HG03064 (cell line): ENCODE data around the gene PDE4B.

ENCODE experiments used
- ATAC-seq: cut with Tn5 transposase; IDR thresholded peaks from one replicate; pipeline ENCODE4 v1.9.1; 2021; ENCODE audit warnings: low read depth; ENCODE audit not compliant: unreplicated experiment

The PDE4B gene

GRCh38 chr1:66325594-66326380, 533.1 kb downstream of the PDE4B start:
- no peak for ATAC-seq

DNA sequence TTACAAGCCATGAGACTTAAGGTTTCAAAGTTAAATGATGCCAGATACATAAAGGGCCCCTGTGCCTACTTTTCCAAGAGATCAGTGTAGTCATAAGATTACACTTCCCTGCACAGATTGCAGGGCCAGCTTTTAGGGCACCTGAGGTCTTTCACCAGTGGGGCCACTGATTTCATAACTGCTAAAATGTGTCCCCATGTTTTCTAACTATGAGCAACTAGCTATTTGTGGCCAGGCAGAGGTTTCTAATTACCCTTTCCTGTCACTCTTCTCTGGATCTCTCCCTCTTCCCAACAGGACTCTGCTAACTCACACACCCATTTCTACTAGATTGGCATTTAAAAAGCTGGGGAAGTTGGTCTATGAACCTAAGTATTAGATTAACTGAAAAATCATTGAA, 534.2 kb downstream of the PDE4B start:
- no peak for ATAC-seq

DNA sequence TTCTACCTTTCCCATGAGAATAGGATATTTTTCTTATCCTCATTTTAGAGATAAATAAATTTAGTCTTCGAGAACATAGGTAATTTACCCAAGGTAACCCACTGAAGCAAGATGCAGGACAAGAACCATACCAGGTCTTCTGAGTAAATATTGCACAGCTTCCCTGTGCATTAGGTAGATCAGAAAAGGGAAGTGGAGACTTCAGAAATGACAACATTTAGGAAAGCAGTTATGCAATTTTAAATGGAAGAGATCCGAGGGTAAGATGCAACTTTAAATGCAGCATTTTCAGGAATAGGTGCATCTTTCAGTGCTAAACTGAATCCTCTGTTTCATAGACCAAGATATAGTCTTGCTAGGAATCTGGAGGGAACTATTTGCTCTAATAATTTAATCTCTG, 534.9 kb downstream of the PDE4B start:
- ATAC-seq: no peak

DNA sequence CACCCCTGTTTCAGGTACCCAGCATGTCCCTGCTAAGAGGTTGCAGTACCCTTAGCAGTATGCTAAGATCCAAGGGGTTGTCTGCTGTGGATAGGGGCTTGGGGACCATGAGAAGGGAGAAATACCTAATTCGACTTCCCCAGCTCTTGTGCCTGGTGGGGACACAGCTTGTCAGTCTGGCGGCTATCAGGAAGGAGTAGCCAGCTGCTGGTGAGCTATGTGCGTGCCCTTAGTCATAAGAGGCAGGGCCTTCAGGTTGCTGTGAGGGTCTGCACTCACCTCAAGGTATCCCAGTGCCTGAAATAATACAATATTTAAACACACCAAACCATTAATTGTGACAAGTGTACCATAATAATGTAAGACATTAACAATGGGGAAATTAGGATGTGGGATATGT, 536.2 kb downstream of the PDE4B start:
- no peak for ATAC-seq

GRCh38 chr1:66330722-66331141, 538.0 kb downstream of the PDE4B start:
- no peak for ATAC-seq

DNA sequence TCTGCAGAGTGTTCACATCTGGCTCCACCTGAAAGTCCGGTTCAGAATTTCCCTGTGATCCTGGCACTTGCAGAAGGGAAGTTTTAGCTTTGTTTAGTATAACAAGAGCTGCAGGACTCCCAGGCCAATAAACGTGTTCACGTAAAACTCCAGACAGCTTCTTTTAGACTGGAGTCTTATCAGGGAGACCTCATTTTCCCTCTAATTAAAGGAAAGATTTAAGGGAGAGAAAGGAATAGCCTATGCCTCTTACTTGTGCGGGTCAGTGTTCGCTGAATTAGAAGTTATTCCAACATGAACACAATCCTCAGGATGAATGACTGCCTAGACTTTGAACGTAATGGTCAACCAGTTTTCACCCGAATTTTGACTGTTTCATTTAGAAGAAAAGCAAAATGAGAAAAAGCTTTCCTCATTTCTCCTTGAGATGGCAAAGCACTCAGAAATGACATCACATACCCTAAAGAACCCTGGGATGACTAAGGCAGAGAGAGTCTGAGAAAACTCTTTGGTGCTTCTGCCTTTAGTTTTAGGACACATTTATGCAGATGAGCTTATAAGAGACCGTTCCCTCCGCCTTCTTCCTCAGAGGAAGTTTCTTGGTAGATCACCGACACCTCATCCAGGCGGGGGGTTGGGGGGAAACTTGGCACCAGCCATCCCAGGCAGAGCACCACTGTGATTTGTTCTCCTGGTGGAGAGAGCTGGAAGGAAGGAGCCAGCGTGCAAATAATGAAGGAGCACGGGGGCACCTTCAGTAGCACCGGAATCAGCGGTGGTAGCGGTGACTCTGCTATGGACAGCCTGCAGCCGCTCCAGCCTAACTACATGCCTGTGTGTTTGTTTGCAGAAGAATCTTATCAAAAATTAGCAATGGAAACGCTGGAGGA, 539.2 kb downstream of the PDE4B start:
- ATAC-seq: peak; percentile 23

GRCh38 chr1:66332548-66332901, 539.8 kb downstream of the PDE4B start:
- peak; percentile 0 for ATAC-seq

GRCh38 chr1:66333466-66334199, 540.9 kb downstream of the PDE4B start:
- ATAC-seq: no peak

GRCh38 chr1:66334318-66334717, 541.6 kb downstream of the PDE4B start:
- no peak for ATAC-seq

DNA sequence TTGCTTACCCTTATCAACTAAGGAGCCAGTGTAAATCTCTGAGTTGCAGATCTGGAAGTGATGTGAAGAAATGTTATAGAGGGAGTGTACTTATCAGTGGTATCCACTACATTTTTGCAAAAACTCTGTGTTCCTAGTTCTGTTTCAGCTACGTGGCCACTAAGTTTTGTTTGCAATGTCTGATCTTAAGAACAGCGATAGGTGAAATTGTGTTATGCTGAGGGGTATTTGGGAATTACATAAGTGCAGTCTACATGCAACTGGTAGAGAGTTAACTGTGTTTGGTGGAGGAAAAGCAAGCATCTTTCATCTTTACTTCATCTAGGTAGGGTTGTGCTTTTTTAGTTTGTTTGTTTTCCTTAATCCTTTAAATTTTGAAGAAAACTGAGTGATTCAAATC, 542.4 kb downstream of the PDE4B start:
- ATAC-seq: no peak

DNA sequence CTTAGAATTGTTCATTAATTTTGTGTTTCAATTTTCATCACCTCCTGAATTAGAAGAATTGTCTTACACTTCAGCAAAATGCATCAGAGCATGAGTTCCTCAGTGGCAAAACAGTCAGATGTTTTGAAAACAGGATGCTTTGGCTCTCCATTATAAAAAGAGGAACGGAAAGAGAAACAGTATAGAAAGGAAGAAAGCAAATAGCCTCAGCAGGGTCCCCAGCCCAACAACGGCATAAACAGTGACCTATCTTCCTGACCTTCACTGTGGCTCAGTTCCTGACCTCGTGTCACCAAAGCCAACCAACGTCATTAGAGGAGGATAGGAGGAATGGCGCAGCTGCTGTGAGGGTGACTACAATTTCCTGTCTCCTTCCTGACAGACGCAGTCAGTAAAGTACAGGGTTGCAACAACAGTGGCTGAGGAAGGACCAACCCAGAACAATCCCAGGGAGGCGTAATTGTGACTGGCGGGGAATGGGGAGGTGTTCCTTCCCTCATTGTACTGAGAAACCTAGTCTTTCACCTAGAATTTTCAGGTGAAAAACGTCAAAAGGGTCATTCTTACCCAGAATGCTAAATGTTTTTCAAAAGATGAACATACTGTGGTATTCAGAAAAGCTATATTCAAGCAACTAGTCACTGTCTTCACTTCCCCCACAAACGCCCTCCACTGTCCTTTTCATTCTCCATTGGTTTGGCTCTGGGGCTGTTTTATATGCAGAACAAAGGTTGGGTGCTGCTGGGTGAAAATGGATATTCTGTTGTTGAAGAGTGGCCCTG, 543.4 kb downstream of the PDE4B start:
- peak; percentile 75 for ATAC-seq

GRCh38 chr1:66336641-66336990, 543.9 kb downstream of the PDE4B start:
- no peak for ATAC-seq

GRCh38 chr1:66337249-66337648, 544.6 kb downstream of the PDE4B start:
- no peak for ATAC-seq

- no peak for ATAC-seq
Observed at GRCh38 chr1:66339944-66340343, 547.2 kb downstream of the PDE4B start.

GRCh38 chr1:66341446-66342089, 548.9 kb downstream of the PDE4B start:
- no peak for ATAC-seq

GRCh38 chr1:66342707-66343106, 550.0 kb downstream of the PDE4B start:
- ATAC-seq: no peak

DNA sequence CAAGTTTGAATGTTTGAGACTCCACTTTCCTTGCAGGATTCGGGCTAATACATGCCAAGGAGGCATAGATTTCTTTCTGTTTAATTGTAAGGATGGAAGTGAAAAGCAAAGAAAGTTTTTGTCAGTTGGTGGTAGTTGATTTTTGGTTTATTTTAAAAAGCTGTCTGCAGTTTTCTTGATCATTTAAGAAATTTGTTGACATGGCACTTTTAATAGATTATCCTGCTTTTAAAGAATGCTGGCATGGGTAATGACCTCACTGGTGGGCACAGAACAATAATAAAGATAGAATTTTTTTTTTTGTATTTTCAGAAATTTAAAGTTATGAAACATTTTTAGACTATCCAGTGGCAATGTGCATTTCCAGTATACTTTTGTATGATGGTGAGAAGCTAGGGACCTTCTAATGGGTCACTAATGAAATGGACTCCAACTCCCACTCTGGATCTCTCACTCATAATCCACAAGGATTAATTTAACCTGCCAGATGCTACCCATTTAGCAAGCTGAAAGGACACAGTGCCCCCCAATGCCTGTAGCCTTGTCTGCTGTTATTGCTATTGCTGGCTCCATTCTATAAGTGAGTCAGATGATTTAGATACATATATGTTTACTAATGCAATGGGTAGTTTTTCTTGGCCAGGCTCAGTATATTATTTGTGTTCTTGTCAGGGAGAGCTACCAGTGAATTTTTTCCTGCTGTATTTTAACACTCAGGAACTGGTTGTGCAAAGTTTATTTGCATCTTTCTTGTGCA, 551.1 kb downstream of the PDE4B start:
- ATAC-seq: no peak

- ATAC-seq: no peak
Observed at GRCh38 chr1:66346057-66346795, 553.5 kb downstream of the PDE4B start.

GRCh38 chr1:66346873-66347272, 554.2 kb downstream of the PDE4B start:
- no peak for ATAC-seq
